Adrenal gland (tissue), 12 donors: ENCODE data around the gene SLC1A2. TPM values are rescaled to one million over a fixed set of nuclear protein-coding genes. Genes with fewer than 3 reads are reported as not detected.

Source experiments
- DNase-seq, 7 donors: peaks; one replicate each; pipeline ENCODE4 v3.0.0-alpha.2; 2019 to 2020
- H3K27ac ChIP-seq, 5 donors: fragments of 200-600 bp; sonication (generic) in 4 of 5; 1 replicate in 3 of 5; 2 replicates in 2 of 5; pipeline versions ENCODE4 v1.5.1 to v1.8.0; 2016 to 2020; ENCODE audit warnings: mild to moderate bottlenecking in 1 of 5
- H3K27me3 ChIP-seq: fragments of 200-600 bp; 2 replicates; pipeline ENCODE4 v1.8.0; 2021
- H3K36me3 ChIP-seq, 2 donors: fragments of 200-600 bp; replicated peaks in 1 of 2; 1 replicate in 1 of 2; 2 replicates in 1 of 2; pipeline versions ENCODE4 v1.5.1 to v1.8.0; 2018 to 2022
- H3K4me1 ChIP-seq, 2 donors: fragments of 200-600 bp; replicated peaks in 1 of 2; 1 replicate in 1 of 2; 2 replicates in 1 of 2; pipeline versions ENCODE4 v1.5.1 to v1.8.0; 2018 to 2021
- H3K4me3 ChIP-seq, 4 donors: fragments of 200-600 bp; sonication (generic) in 3 of 4; one replicate each; pipeline ENCODE4 v1.5.1; 2016 to 2018
- H3K9me3 ChIP-seq, 3 donors: fragments of 200-600 bp; sonication (generic) in 1 of 3; replicated peaks in 1 of 3; 1 replicate in 2 of 3; 2 replicates in 1 of 3; pipeline versions ENCODE4 v1.5.1 to v1.8.0; 2016 to 2021
- POLR2A ChIP-seq, 2 donors: fragments of 450-650 bp; IDR thresholded peaks; one replicate each; pipeline ENCODE4 v1.6.1; 2017; ENCODE audit warnings: antibody characterized with exemption in 2 of 2, mild to moderate bottlenecking in 2 of 2, moderate library complexity in 1 of 2
- WGBS, 4 donors: extraction: QIAGEN DNeasy Blood & Tissue Kit in 2 of 4; methylation state at CpG; one replicate each; pipeline versions ENCODE4 v1.1.5 to v1.1.7; 2013 to 2017; 5-methylcytosine and 5-hydroxymethylcytosine counted together
- intact Hi-C, 2 donors: fragments of 100-400 bp; cut with DNase I; formaldehyde crosslinking; loops; one replicate each; pipeline versions ENCODE4 v1.14.1 to v1.15.0; 2022 to 2023
- polyA plus RNA-seq, 3 donors: library from polyadenylated mRNA; stranded (reverse); fragments of 200-250 nt in 2 of 3; fragments of 350-450 nt in 1 of 3; fragmentation: Illumina TruSeq in 1 of 3; extraction: RNeasy Lipid Tissue Mini Kit (QIAGEN cat#74804) in 1 of 3; gene quantifications; one replicate each; pipeline ENCODE4 v1.2.3, GENCODE V29; 2013 to 2014
- total RNA-seq, 9 donors: library from RNA; depleted of rRNA in 4 of 9; stranded (reverse); fragments of >200 nt in 4 of 9; fragments of 120-200 nt in 1 of 9; fragmentation: NEBNext Ultra II Directional in 1 of 9; extraction: Animal tissue kit (Norgen Biotek cat#: 25700) in 1 of 9; gene quantifications; one replicate each; pipeline versions ENCODE4 v1.1.0 to v1.2.4, GENCODE V29; 2013 to 2023
- TF ChIP-seq, protein P1 (sequence below), 6 experiments: fragments of 450-650 bp in 4 of 6; fragments of 200-600 bp in 2 of 6; sonication (generic) in 1 of 6; IDR thresholded peaks; 1 replicate in 5 of 6; 2 replicates in 1 of 6; pipeline versions ENCODE4 v1.5.1 to v1.8.0; 2016 to 2021; ENCODE audit warnings: antibody characterized with exemption in 6 of 6, mild to moderate bottlenecking in 2 of 6, moderate library complexity in 1 of 6
- donor health status: healthy with polysubstance abuse.
- donor health status: Bipolar disorder and iron deficiency.
- donor health status: DM: yes; HTN: yes; CAD: no.
- donor health status: DM: no; HTN: no; CAD: no.
- donor health status: DM: no; HTN: no; CAD: no.
- donor health status: DM: yes; HTN: yes; CAD: no.

SLC1A2 gene
- total and polyA plus RNA-seq, 12 donors = 1.4 to 517 (median 8.7) TPM

DNA sequence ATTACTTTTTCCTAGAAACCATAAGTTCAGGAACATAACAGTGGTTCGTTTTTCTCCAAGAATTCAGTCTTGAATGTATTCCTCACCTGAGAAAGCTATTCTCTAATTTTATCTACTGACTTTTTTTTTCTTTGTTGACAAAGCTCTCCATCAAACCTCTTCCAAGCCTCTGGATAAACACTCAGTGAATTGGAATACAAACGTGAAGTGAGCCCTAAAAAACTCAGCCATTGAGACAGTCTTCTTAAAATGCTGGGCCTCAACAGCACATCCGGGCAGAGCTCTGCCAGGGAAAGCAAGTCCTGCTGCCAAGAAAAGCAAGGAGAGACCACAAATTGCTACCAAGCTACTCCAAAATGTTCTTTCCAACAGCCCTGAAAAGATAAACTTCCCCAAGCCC is 7.7 kb upstream of the SLC1A2 start:
- intact Hi-C loops = no loop called here
- DNase-seq = no peak
- TF ChIP-seq POLR2A (IDR thresholded peaks at IDR 0.05) = no peak
- TF ChIP-seq, protein P1, sequence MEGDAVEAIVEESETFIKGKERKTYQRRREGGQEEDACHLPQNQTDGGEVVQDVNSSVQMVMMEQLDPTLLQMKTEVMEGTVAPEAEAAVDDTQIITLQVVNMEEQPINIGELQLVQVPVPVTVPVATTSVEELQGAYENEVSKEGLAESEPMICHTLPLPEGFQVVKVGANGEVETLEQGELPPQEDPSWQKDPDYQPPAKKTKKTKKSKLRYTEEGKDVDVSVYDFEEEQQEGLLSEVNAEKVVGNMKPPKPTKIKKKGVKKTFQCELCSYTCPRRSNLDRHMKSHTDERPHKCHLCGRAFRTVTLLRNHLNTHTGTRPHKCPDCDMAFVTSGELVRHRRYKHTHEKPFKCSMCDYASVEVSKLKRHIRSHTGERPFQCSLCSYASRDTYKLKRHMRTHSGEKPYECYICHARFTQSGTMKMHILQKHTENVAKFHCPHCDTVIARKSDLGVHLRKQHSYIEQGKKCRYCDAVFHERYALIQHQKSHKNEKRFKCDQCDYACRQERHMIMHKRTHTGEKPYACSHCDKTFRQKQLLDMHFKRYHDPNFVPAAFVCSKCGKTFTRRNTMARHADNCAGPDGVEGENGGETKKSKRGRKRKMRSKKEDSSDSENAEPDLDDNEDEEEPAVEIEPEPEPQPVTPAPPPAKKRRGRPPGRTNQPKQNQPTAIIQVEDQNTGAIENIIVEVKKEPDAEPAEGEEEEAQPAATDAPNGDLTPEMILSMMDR (IDR thresholded peaks at IDR 0.05) = no peak
- no peaks in the 10 kb centered on the region for H3K9me3 ChIP-seq
- no peaks in the 10 kb centered on the region for H3K36me3 ChIP-seq
- H3K27me3 ChIP-seq = peaks cover 6% of the 10 kb centered on the region
- peaks cover 0 to 3% of the 10 kb centered on the region in 2 donors for H3K4me1 ChIP-seq
- no peak overlapping the region for H3K4me3 ChIP-seq
- no peak overlapping the region for H3K27ac ChIP-seq
- WGBS, 4 donors = 45 to 47% (median 45%) methylated on average over 3 of the region's 3 CpGs

DNA sequence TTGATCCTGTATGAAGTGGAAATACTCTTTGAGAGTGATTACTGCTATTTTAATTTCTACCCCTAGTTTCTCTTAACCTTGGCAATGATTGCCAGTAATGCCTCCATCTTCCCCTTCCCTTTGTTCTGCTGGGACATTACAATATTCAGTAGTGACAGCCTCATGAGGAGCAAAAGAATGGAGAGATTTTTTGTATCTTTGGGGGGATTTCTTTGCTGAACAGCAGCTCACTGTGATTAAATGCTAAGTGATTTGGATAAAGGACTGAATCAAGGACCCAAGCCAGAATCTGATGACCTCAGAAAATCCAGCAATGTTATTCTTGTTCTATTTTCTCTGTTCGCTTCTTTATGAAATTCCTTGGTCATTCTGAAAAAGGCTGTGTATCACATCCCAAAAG is 7.0 kb upstream of the SLC1A2 start:
- peaks cover 1% of the 10 kb centered on the region for H3K27me3 ChIP-seq
- H3K9me3 ChIP-seq = no peaks in the 10 kb centered on the region
- WGBS, 4 donors = 41 to 71% (median 64%) methylated on average over 1 of the region's 1 CpG
- H3K27ac ChIP-seq = no peak overlapping the region
- H3K4me1 ChIP-seq = peaks cover 0 to 3% of the 10 kb centered on the region in 2 donors
- no peak overlapping the region for H3K4me3 ChIP-seq
- TF ChIP-seq, protein P1 (IDR thresholded peaks at IDR 0.05) = no peak
- TF ChIP-seq POLR2A (IDR thresholded peaks at IDR 0.05) = no peak
- no peak for DNase-seq
- no peaks in the 10 kb centered on the region for H3K36me3 ChIP-seq
- intact Hi-C loops = no loop called here

DNA sequence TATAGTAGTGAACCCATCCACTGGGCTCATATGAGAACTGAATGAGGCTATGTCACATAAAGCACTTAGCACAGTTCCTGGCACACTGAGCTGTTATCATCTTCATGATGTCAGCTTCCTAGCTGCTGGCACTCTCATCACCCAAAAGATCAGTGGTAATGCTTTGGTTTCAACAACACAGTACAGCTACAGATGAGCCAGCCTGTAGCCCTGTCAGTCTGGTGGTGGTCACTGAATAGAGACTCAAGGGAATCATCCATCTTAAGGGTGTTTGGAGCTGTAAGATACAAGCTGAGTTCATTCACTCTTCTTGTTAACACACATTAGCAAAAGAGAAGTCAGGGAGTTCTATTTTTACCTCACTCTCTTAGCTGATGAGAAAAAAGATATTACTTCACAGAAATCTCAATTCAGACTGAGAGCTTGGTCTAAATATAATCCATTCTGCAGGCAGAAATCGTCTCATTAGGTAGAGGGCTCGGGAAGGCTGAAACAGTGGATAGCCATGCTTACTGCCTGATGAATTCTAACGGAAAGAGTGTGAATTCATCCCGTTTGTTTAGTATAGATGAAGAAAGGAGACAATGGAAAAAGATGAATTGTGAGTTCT is 6.3 kb upstream of the SLC1A2 start:
- no peaks in the 10 kb centered on the region for H3K9me3 ChIP-seq
- TF ChIP-seq, protein P1 (IDR thresholded peaks at IDR 0.05) = no peak
- intact Hi-C loops = no loop called here
- peaks cover 0 to 3% of the 10 kb centered on the region in 2 donors for H3K4me1 ChIP-seq
- WGBS, 4 donors = 37 to 54% (median 43%) methylated on average over 4 of the region's 4 CpGs
- no peak overlapping the region for H3K4me3 ChIP-seq
- no peaks in the 10 kb centered on the region for H3K36me3 ChIP-seq
- DNase-seq = no peak
- peaks cover 8% of the 10 kb centered on the region for H3K27me3 ChIP-seq
- H3K27ac ChIP-seq = no peak overlapping the region

DNA sequence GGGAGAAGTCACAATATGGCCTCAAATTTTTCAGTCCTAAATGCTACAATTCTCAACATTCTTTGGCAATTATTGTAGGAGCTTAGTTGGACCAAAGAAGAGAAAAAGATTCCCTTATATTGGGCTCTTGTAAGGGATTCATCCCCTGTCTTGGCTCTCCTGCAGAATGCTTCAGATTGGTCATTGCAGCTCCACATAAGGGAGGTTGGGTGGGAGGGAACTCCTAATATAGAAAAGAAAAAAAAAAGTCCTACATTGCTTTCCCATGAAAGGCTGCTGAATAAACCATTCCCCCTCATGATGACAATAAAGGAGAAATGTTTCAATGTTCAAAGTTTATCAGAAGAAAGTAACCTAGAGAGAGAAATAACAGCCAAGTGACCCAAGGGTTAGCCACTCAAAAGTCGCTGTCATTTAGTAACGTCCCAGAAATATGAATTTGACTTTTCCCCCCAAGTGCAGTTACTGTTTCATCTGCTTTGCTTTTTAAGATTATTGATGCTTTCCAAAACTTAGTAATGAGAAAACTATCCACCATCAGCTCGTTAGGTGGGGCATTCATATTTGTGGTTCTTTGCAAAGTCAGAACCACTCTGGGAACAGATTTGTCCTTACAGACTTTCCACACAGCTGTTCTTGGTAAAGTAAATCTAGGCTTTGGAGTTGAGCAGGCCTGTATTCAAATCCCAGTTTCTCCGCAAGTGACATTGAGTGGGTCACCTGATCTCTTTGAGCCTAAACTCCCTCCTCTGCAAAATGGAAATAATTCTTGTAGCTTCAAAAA is 5.0 kb upstream of the SLC1A2 start:
- intact Hi-C loops = no loop called here
- H3K27me3 ChIP-seq = peaks cover 19% of the 10 kb centered on the region
- no peaks in the 10 kb centered on the region for H3K36me3 ChIP-seq
- H3K27ac ChIP-seq = no peak overlapping the region
- DNase-seq = no peak
- H3K4me1 ChIP-seq = peaks cover 4 to 9% of the 10 kb centered on the region in 2 donors
- WGBS, 4 donors = 53 to 60% (median 56%) methylated on average over 4 of the region's 4 CpGs
- TF ChIP-seq, protein P1 (IDR thresholded peaks at IDR 0.05) = no peak
- TF ChIP-seq POLR2A (IDR thresholded peaks at IDR 0.05) = no peak
- H3K9me3 ChIP-seq = no peaks in the 10 kb centered on the region
- H3K4me3 ChIP-seq = no peak overlapping the region
